ENCODE measurements around the gene ENO2.

Gene ENO2

GRCh38 chr12:6948873-6949594, 34.7 kb downstream of the ENO2 start:
- no peak overlapping the region for H3K4me3 ChIP-seq (ENCODE audit: control insufficient read depth, low read depth, low read length)
- DNase-seq (ENCODE audit: low read depth) = no peak
- TF ChIP-seq CTCF (IDR thresholded peaks at IDR 0.05; ENCODE audit: control insufficient read depth, insufficient read depth, low read depth, low read length, missing control alignments) = no peak

GRCh38 chr12:6950401-6950801, 36.0 kb downstream of the ENO2 start:
- H3K4me3 ChIP-seq (ENCODE audit: control insufficient read depth, low read depth, low read length) = no peak overlapping the region
- no peak for DNase-seq (ENCODE audit: low read depth)
- TF ChIP-seq CTCF (IDR thresholded peaks at IDR 0.05; ENCODE audit: control insufficient read depth, insufficient read depth, low read depth, low read length, missing control alignments) = peak; percentile 17

GRCh38 chr12:6950811-6951540, 36.6 kb downstream of the ENO2 start, which contains the start of gene PTPN6:
Gene PTPN6, plus strand, starts transcription at chr12:6951356. Its CDS starts 157 bp downstream, at chr12:6951513.
- no peak within 1 kb of the TSS for H3K4me3 ChIP-seq (ENCODE audit: control insufficient read depth, low read depth, low read length)

GRCh38 chr12:6951551-6952120, 37.3 kb downstream of the ENO2 start:
- no peak for DNase-seq (ENCODE audit: low read depth)
- H3K4me3 ChIP-seq (ENCODE audit: control insufficient read depth, low read depth, low read length) = no peak overlapping the region
- TF ChIP-seq CTCF (IDR thresholded peaks at IDR 0.05; ENCODE audit: control insufficient read depth, insufficient read depth, low read depth, low read length, missing control alignments) = no peak

More at GRCh38 chr12:6950811-6951540, 36.6 kb downstream of the ENO2 start, which contains the start of gene PTPN6:
- DNase-seq (ENCODE audit: low read depth) = no peak
- no peak for TF ChIP-seq CTCF (IDR thresholded peaks at IDR 0.05; ENCODE audit: control insufficient read depth, insufficient read depth, low read depth, low read length, missing control alignments)

- no peak for TF ChIP-seq CTCF (IDR thresholded peaks at IDR 0.05; ENCODE audit: control insufficient read depth, insufficient read depth, low read depth, low read length, missing control alignments)
- no peak for DNase-seq (ENCODE audit: low read depth)
Observed at GRCh38 chr12:6952121-6952862, 37.9 kb downstream of the ENO2 start.

GRCh38 chr12:6952863-6953441, 38.6 kb downstream of the ENO2 start:
- no peak for DNase-seq (ENCODE audit: low read depth)
- no peak overlapping the region for H3K4me3 ChIP-seq (ENCODE audit: control insufficient read depth, low read depth, low read length)
- no peak for TF ChIP-seq CTCF (IDR thresholded peaks at IDR 0.05; ENCODE audit: control insufficient read depth, insufficient read depth, low read depth, low read length, missing control alignments)

More at GRCh38 chr12:6952121-6952862, 37.9 kb downstream of the ENO2 start:
- H3K4me3 ChIP-seq (ENCODE audit: control insufficient read depth, low read depth, low read length) = no peak overlapping the region

All from AG09309 (cell line).